GM20431 (cell line): Measurements from ENCODE around the gene ZNF431.
"Not testable (repeated sequence)": the region's sequence is repeated elsewhere in the genome, so short reads cannot be mapped to it uniquely, and the experiment has no call there.

ENCODE experiments used
- in situ Hi-C: fragments of 300-500 bp; cut with MseI, MboI; formaldehyde crosslinking; loops from one replicate; pipeline ENCODE4 v1.15.0; 2020; ENCODE audit warnings: low sequenced_read_pairs; ENCODE audit not compliant: unreplicated experiment

Gene ZNF431

GRCh38 chr19:21143428-21143827 is 1.6 kb downstream of the ZNF431 start:
- in situ Hi-C loops, result no loop called here

GRCh38 chr19:21143854-21144253 is 2.0 kb downstream of the ZNF431 start:
- in situ Hi-C loops, result no loop called here

- in situ Hi-C loops, result no loop called here
These were observed 5.7 kb downstream of the ZNF431 start for GRCh38 chr19:21147540-21147939.

GRCh38 chr19:21148681-21149080 is 6.8 kb downstream of the ZNF431 start:
- in situ Hi-C loops, result no loop called here

GRCh38 chr19:21149877-21150276 is 8.0 kb downstream of the ZNF431 start:
- in situ Hi-C loops, result no loop called here

- in situ Hi-C loops, result no loop called here
These were observed 9.6 kb downstream of the ZNF431 start for GRCh38 chr19:21151460-21151859.

- in situ Hi-C loops, result no loop called here
These were observed 16.8 kb downstream of the ZNF431 start for GRCh38 chr19:21158523-21159135.

GRCh38 chr19:21164541-21164940 is 22.7 kb downstream of the ZNF431 start:
- in situ Hi-C loops, result no loop called here

GRCh38 chr19:21166436-21166835 is 24.6 kb downstream of the ZNF431 start:
- in situ Hi-C loops, result no loop called here

GRCh38 chr19:21197590-21198295 is 55.9 kb downstream of the ZNF431 start:
- in situ Hi-C loops, result no loop called here

- in situ Hi-C loops, result no loop called here
These were observed 61.1 kb downstream of the ZNF431 start for GRCh38 chr19:21202865-21203494.

GRCh38 chr19:21210037-21210621 is 68.3 kb downstream of the ZNF431 start:
- in situ Hi-C loops, result no loop called here

GRCh38 chr19:21221693-21222092 is 79.9 kb downstream of the ZNF431 start:
- in situ Hi-C loops, result no loop called here

- in situ Hi-C loops, result not testable (repeated sequence)
These were observed 88.1 kb downstream of the ZNF431 start for GRCh38 chr19:21229938-21230337.

GRCh38 chr19:21233691-21234090 is 91.9 kb downstream of the ZNF431 start:
- in situ Hi-C loops, result no loop called here

GRCh38 chr19:21236751-21237150 is 94.9 kb downstream of the ZNF431 start:
- in situ Hi-C loops, result not testable (repeated sequence)

GRCh38 chr19:21238670-21239069 is 96.8 kb downstream of the ZNF431 start:
- in situ Hi-C loops, result no loop called here
